HUES64 (cell line): ENCODE data around the gene PLEKHJ1.

Experiments
- H3K27ac ChIP-seq: 2 replicates; pipeline ENCODE4 v1.7.0; 2013; ENCODE audit warnings: low read depth, low read length, inconsistent platforms
- H3K27me3 ChIP-seq: 2 replicates; pipeline ENCODE4 v1.6.1; 2013; ENCODE audit warnings: mild to moderate bottlenecking, low read length; ENCODE audit not compliant: insufficient read depth
- H3K36me3 ChIP-seq: 2 replicates; pipeline ENCODE4 v1.6.1; 2013; ENCODE audit warnings: mild to moderate bottlenecking, low read length; ENCODE audit not compliant: insufficient read depth
- H3K4me1 ChIP-seq: 2 replicates; pipeline ENCODE4 v1.6.1; 2013; ENCODE audit warnings: mild to moderate bottlenecking, low read length, moderate library complexity; ENCODE audit not compliant: insufficient read depth
- H3K4me3 ChIP-seq: 2 replicates; pipeline ENCODE4 v1.5.1; 2013; ENCODE audit warnings: mild to moderate bottlenecking, low read length, moderate library complexity
- H3K9ac ChIP-seq: 2 replicates; pipeline ENCODE4 v1.6.1; 2013; ENCODE audit warnings: mild to moderate bottlenecking, low read depth, low read length
- H3K9me3 ChIP-seq: 2 replicates; pipeline ENCODE4 v1.6.1; 2013; ENCODE audit warnings: low read depth, low read length; ENCODE audit not compliant: insufficient read depth
- WGBS: fragments of 150-250, 120-280 bp; methylation state at CpG from one replicate; pipeline ENCODE4 v1.1.7; 2013; ENCODE audit warnings: missing lambda C conversion rate; 5-methylcytosine and 5-hydroxymethylcytosine counted together

Gene PLEKHJ1

GRCh38 chr19:2237869-2238153 lies 1.7 kb upstream of the PLEKHJ1 start:
- 87% methylated on average over 6 of the region's 6 CpGs for WGBS
- peak overlapping the region; percentile 77 for H3K4me3 ChIP-seq
- peaks cover 33% of the 10 kb centered on the region for H3K4me1 ChIP-seq
- H3K27ac ChIP-seq, result no peak overlapping the region
- H3K9me3 ChIP-seq, result no peaks in the 10 kb centered on the region
- H3K27me3 ChIP-seq, result no peaks in the 10 kb centered on the region
- peaks cover 42% of the 10 kb centered on the region for H3K36me3 ChIP-seq
- H3K9ac ChIP-seq, result no peak overlapping the region

GRCh38 chr19:2237051-2237868 lies 1.1 kb upstream of the PLEKHJ1 start:
- Histone ChIP-seq H3K4me1 (peaks cover 33% of the 10 kb centered on the region), H3K36me3 (peaks cover 37% of the 10 kb centered on the region), H3K4me3 (peak overlapping the region; percentile 77), H3K27ac (peak overlapping the region; percentile 95), H3K9ac (peak overlapping the region; percentile 93), H3K9me3 (no peaks in the 10 kb centered on the region), H3K27me3 (no peaks in the 10 kb centered on the region)
- WGBS, result 45% methylated on average over 43 of the region's 43 CpGs

GRCh38 chr19:2236064-2236313 lies 140 bp downstream of the PLEKHJ1 start:
- Histone ChIP-seq H3K9ac (peak overlapping the region; percentile 86), H3K9me3 (no peaks in the 10 kb centered on the region), H3K4me1 (peaks cover 33% of the 10 kb centered on the region), H3K36me3 (peaks cover 30% of the 10 kb centered on the region), H3K27ac (peak overlapping the region; percentile 71), H3K4me3 (peak overlapping the region; percentile 77), H3K27me3 (no peaks in the 10 kb centered on the region)
- 1% methylated on average over 28 of the region's 28 CpGs for whole genome bisulfite sequencing

- Histone ChIP-seq H3K27ac (peak overlapping the region; percentile 71), H3K36me3 (peaks cover 27% of the 10 kb centered on the region), H3K9me3 (no peaks in the 10 kb centered on the region), H3K27me3 (no peaks in the 10 kb centered on the region), H3K4me1 (peaks cover 29% of the 10 kb centered on the region), H3K4me3 (peak overlapping the region; percentile 77), H3K9ac (peak overlapping the region; percentile 86)
- under 1% methylated on average over 48 of the region's 48 CpGs for WGBS
These were observed 607 bp downstream of the PLEKHJ1 start for GRCh38 chr19:2235381-2236063.

GRCh38 chr19:2234996-2235380 lies 1.1 kb downstream of the PLEKHJ1 start:
- no peaks in the 10 kb centered on the region for H3K27me3 ChIP-seq
- peaks cover 31% of the 10 kb centered on the region for H3K36me3 ChIP-seq
- WGBS, result 60% methylated on average over 6 of the region's 6 CpGs

GRCh38 chr19:2233601-2234280 lies 2.4 kb downstream of the PLEKHJ1 start:
- no peaks in the 10 kb centered on the region for H3K27me3 ChIP-seq
- no peak overlapping the region for H3K4me3 ChIP-seq
- H3K27ac ChIP-seq, result no peak overlapping the region
- H3K9me3 ChIP-seq, result no peaks in the 10 kb centered on the region
- no peak overlapping the region for H3K9ac ChIP-seq
- peaks cover 14% of the 10 kb centered on the region for H3K4me1 ChIP-seq
- 96% methylated on average over 25 of the region's 25 CpGs for WGBS
- H3K36me3 ChIP-seq, result peaks cover 42% of the 10 kb centered on the region

More at GRCh38 chr19:2234996-2235380, 1.1 kb downstream of the PLEKHJ1 start:
- Histone ChIP-seq H3K27ac (no peak overlapping the region), H3K9ac (peak overlapping the region; percentile 86), H3K9me3 (no peaks in the 10 kb centered on the region), H3K4me3 (peak overlapping the region; percentile 77), H3K4me1 (peaks cover 24% of the 10 kb centered on the region)

GRCh38 chr19:2232286-2233151 lies 3.6 kb downstream of the PLEKHJ1 start:
- Histone ChIP-seq H3K27me3 (no peaks in the 10 kb centered on the region), H3K27ac (no peak overlapping the region; the same call in 1 of the 2 replicates), H3K9ac (no peak overlapping the region), H3K4me1 (0 out of 2 replicates have a peak, but pooled peaks cover 2% of the 10 kb centered on the region), H3K4me3 (no peak overlapping the region), H3K9me3 (no peaks in the 10 kb centered on the region), H3K36me3 (peaks cover 40% of the 10 kb centered on the region)
- WGBS, result 92% methylated on average over 30 of the region's 30 CpGs

- no peaks in the 10 kb centered on the region for H3K9me3 ChIP-seq
- H3K4me3 ChIP-seq, result no peak overlapping the region
- no peak overlapping the region for H3K27ac ChIP-seq
- H3K27me3 ChIP-seq, result no peaks in the 10 kb centered on the region
- no peaks in the 10 kb centered on the region for H3K4me1 ChIP-seq
- no peak overlapping the region for H3K9ac ChIP-seq
- peaks cover 45% of the 10 kb centered on the region for H3K36me3 ChIP-seq
- WGBS, result 93% methylated on average over 21 of the region's 21 CpGs
These were observed 4.4 kb downstream of the PLEKHJ1 start for GRCh38 chr19:2231621-2232221.

- Histone ChIP-seq H3K27ac (0 out of 2 replicates have a peak overlapping the region, but pooled peaks have one; percentile 25), H3K36me3 (peaks cover 48% of the 10 kb centered on the region), H3K9me3 (no peaks in the 10 kb centered on the region), H3K9ac (no peak overlapping the region), H3K27me3 (no peaks in the 10 kb centered on the region), H3K4me1 (no peaks in the 10 kb centered on the region), H3K4me3 (no peak overlapping the region)
- WGBS, result 96% methylated on average over 11 of the region's 12 CpGs
These were observed 5.2 kb downstream of the PLEKHJ1 start for GRCh38 chr19:2230807-2231533.

- peaks cover 57% of the 10 kb centered on the region for H3K36me3 ChIP-seq
- H3K27ac ChIP-seq, result no peak overlapping the region
- H3K9ac ChIP-seq, result no peak overlapping the region
- H3K4me1 ChIP-seq, result no peaks in the 10 kb centered on the region
- no peaks in the 10 kb centered on the region for H3K9me3 ChIP-seq
- H3K4me3 ChIP-seq, result no peak overlapping the region
- no peaks in the 10 kb centered on the region for H3K27me3 ChIP-seq
- 96% methylated on average over 43 of the region's 43 CpGs for WGBS
These were observed 6.0 kb downstream of the PLEKHJ1 start for GRCh38 chr19:2230033-2230531.
